Measurements from ENCODE around the gene SPAM1. TPM values are rescaled to one million over a fixed set of nuclear protein-coding genes. Genes with fewer than 3 reads are reported as not detected.

SPAM1 gene, protein sequence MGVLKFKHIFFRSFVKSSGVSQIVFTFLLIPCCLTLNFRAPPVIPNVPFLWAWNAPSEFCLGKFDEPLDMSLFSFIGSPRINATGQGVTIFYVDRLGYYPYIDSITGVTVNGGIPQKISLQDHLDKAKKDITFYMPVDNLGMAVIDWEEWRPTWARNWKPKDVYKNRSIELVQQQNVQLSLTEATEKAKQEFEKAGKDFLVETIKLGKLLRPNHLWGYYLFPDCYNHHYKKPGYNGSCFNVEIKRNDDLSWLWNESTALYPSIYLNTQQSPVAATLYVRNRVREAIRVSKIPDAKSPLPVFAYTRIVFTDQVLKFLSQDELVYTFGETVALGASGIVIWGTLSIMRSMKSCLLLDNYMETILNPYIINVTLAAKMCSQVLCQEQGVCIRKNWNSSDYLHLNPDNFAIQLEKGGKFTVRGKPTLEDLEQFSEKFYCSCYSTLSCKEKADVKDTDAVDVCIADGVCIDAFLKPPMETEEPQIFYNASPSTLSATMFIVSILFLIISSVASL
- polyA plus RNA-seq (2011; rRNA removed): not detected in 2 replicates
- polyA plus RNA-seq (2012; cell fraction: cytosol; rRNA removed): not detected in 2 replicates
- not detected in 2 replicates for polyA plus RNA-seq (2012; cell fraction: nucleus; rRNA removed)
- polyA plus RNA-seq (2017; fragmentation: RNase III; extraction: RNeasy Plus Mini Kit Qiagen cat#74134 plus additional on column Dnase treatment): not detected in 3 replicates
- not detected in 2 replicates for polyA minus RNA-seq (2011; rRNA and poly(A)+ RNA removed)

GRCh38 chr7:123924941-123925340 lies at the start of gene SPAM1:
TSS of gene SPAM1 (plus strand) at chr7:123925241. CDS start at chr7:123953571, 28,330 bp downstream.
- POLR2A ChIA-PET: no interaction called here
- Histone ChIP-seq H3K9me3 (no peaks in the 10 kb centered on the region), H3K4me1 (no peaks in the 10 kb centered on the region), H3K27ac (no peak within 1 kb of the TSS), H3K4me3 (no peak within 1 kb of the TSS), H3K4me2 (no peak within 1 kb of the TSS)
- TF ChIP-seq, protein P1, sequence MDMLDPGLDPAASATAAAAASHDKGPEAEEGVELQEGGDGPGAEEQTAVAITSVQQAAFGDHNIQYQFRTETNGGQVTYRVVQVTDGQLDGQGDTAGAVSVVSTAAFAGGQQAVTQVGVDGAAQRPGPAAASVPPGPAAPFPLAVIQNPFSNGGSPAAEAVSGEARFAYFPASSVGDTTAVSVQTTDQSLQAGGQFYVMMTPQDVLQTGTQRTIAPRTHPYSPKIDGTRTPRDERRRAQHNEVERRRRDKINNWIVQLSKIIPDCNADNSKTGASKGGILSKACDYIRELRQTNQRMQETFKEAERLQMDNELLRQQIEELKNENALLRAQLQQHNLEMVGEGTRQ (IDR thresholded peaks at IDR 0.05): no peak
- no peak for TF ChIP-seq PHF8 (IDR thresholded peaks at IDR 0.05; ENCODE audit: borderline replicate concordance, low read depth)
- no peak for TF ChIP-seq SREBF2 (IDR thresholded peaks at IDR 0.05)
- TF ChIP-seq, protein P2, sequence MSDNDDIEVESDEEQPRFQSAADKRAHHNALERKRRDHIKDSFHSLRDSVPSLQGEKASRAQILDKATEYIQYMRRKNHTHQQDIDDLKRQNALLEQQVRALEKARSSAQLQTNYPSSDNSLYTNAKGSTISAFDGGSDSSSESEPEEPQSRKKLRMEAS (IDR thresholded peaks at IDR 0.05): no peak
- TF ChIP-seq ZSCAN20 (CRISPR knock-in tag; IDR thresholded peaks at IDR 0.05): no peak
- no peak for TF ChIP-seq BHLHE40 (IDR thresholded peaks at IDR 0.05; ENCODE audit: low read depth, low read length)
- no peak for TF ChIP-seq RCOR1 (IDR thresholded peaks at IDR 0.05; ENCODE audit: low read depth, low read length)
- TF ChIP-seq NR3C1 (IDR thresholded peaks at IDR 0.05): no peak
- no peak for FAIRE-seq
- CTCF ChIA-PET: no interaction called here
- no peak for DNase-seq (ENCODE audit: low read depth in 1 of 2, low spot score in 1 of 2)
- no peak for ATAC-seq

GRCh38 chr7:123876557-123877256 lies 48.3 kb upstream of the SPAM1 start:
- DNase-seq (ENCODE audit: low read depth in 1 of 2, low spot score in 1 of 2) (no peak), ATAC-seq (no peak), FAIRE-seq (no peak)
- H3K27ac ChIP-seq: no peak overlapping the region
- no peak for TF ChIP-seq PHF8 (IDR thresholded peaks at IDR 0.05; ENCODE audit: borderline replicate concordance, low read depth)
- TF ChIP-seq EP300 (IDR thresholded peaks at IDR 0.05): no peak
- no peak for TF ChIP-seq MAFK (IDR thresholded peaks at IDR 0.05; ENCODE audit: partially characterized antibody)
- no peak for TF ChIP-seq ZFP36 (IDR thresholded peaks at IDR 0.05; ENCODE audit: borderline replicate concordance, partially characterized antibody)
- TF ChIP-seq FOSB (CRISPR knock-in tag; IDR thresholded peaks at IDR 0.05): no peak
- POLR2A ChIA-PET: no interaction called here
- no peak overlapping the region for H3K4me2 ChIP-seq
- CTCF ChIA-PET: interaction anchor here (0.9 to 2.7 kb wide), 5 partner anchors 10 to 296 kb away, joined by 3 to 12 read pairs (median 5); no protein-coding TSS in a partner anchor
- WGBS (ENCODE audit: missing lambda C conversion rate): 53% methylated on average over 7 of the region's 7 CpGs
- no peaks in the 10 kb centered on the region for H3K9me3 ChIP-seq
- no peak overlapping the region for H3K4me3 ChIP-seq
- H3K4me1 ChIP-seq: no peaks in the 10 kb centered on the region

- Histone ChIP-seq H3K4me1 (no peaks in the 10 kb centered on the region), H3K4me3 (no peak overlapping the region), H3K4me2 (no peak overlapping the region), H3K9me3 (no peaks in the 10 kb centered on the region), H3K27ac (no peak overlapping the region)
- ChIA-PET CTCF (interaction anchor here (1.2 to 1.6 kb wide), 3 partner anchors 11 to 82 kb away, joined by 3 to 4 read pairs (median 4); no protein-coding TSS in a partner anchor), POLR2A (no interaction called here)
- FAIRE-seq: no peak
- DNase-seq (ENCODE audit: low read depth in 1 of 2, low spot score in 1 of 2): no peak
- no peak for TF ChIP-seq JUNB (IDR thresholded peaks at IDR 0.05)
- WGBS (ENCODE audit: missing lambda C conversion rate): 65% methylated on average over 4 of the region's 4 CpGs
- ATAC-seq: no peak
Observed at GRCh38 chr7:123879628-123880027, 45.4 kb upstream of the SPAM1 start.

- H3K4me3 ChIP-seq: no peak overlapping the region
- POLR2A ChIA-PET: no interaction called here
- DNase-seq (ENCODE audit: low read depth in 1 of 2, low spot score in 1 of 2): no peak
- CTCF ChIA-PET: interaction anchor here (1.6 to 2.4 kb wide), 2 partner anchors 9 to 300 kb away, joined by 4 to 13 read pairs; no protein-coding TSS in a partner anchor
- H3K27ac ChIP-seq: no peak overlapping the region
- H3K4me1 ChIP-seq: no peaks in the 10 kb centered on the region
- no peak overlapping the region for H3K4me2 ChIP-seq
- peak; percentile 49 for FAIRE-seq
- H3K9me3 ChIP-seq: no peaks in the 10 kb centered on the region
- WGBS (ENCODE audit: missing lambda C conversion rate): 40% methylated on average over 2 of the region's 2 CpGs
- no peak for ATAC-seq
- TF ChIP-seq, protein P3, sequence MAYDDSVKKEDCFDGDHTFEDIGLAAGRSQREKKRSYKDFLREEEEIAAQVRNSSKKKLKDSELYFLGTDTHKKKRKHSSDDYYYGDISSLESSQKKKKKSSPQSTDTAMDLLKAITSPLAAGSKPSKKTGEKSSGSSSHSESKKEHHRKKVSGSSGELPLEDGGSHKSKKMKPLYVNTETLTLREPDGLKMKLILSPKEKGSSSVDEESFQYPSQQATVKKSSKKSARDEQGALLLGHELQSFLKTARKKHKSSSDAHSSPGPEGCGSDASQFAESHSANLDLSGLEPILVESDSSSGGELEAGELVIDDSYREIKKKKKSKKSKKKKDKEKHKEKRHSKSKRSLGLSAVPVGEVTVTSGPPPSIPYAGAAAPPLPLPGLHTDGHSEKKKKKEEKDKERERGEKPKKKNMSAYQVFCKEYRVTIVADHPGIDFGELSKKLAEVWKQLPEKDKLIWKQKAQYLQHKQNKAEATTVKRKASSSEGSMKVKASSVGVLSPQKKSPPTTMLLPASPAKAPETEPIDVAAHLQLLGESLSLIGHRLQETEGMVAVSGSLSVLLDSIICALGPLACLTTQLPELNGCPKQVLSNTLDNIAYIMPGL (CRISPR knock-in tag; IDR thresholded peaks at IDR 0.05; ENCODE audit: borderline replicate concordance): no peak
- no peak for TF ChIP-seq FOXS1 (CRISPR knock-in tag; IDR thresholded peaks at IDR 0.05)
- TF ChIP-seq BHLHE40 (IDR thresholded peaks at IDR 0.05; ENCODE audit: low read depth, low read length): no peak
- TF ChIP-seq RAD21 (conservative IDR thresholded peaks at IDR 0.05 in 1 of 2, IDR thresholded peaks at IDR 0.05 in 1 of 2): no peak
- TF ChIP-seq, protein P4, sequence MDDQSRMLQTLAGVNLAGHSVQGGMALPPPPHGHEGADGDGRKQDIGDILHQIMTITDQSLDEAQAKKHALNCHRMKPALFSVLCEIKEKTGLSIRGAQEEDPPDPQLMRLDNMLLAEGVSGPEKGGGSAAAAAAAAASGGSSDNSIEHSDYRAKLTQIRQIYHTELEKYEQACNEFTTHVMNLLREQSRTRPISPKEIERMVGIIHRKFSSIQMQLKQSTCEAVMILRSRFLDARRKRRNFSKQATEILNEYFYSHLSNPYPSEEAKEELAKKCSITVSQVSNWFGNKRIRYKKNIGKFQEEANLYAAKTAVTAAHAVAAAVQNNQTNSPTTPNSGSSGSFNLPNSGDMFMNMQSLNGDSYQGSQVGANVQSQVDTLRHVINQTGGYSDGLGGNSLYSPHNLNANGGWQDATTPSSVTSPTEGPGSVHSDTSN (IDR thresholded peaks at IDR 0.05): no peak
- TF ChIP-seq FOSB (CRISPR knock-in tag; IDR thresholded peaks at IDR 0.05): no peak
- TF ChIP-seq HOXA7 (CRISPR knock-in tag; IDR thresholded peaks at IDR 0.05): no peak
- TF ChIP-seq FOSL2 (IDR thresholded peaks at IDR 0.05): no peak
- no peak for TF ChIP-seq FOSL2 (CRISPR knock-in tag; IDR thresholded peaks at IDR 0.05)
- TF ChIP-seq RARB (CRISPR knock-in tag; IDR thresholded peaks at IDR 0.05): no peak
- no peak for TF ChIP-seq EHMT2 (IDR thresholded peaks at IDR 0.05; ENCODE audit: low read depth)
- no peak for TF ChIP-seq PHF8 (IDR thresholded peaks at IDR 0.05; ENCODE audit: borderline replicate concordance, low read depth)
- no peak for TF ChIP-seq ZNF302 (CRISPR knock-in tag; IDR thresholded peaks at IDR 0.05)
Observed at GRCh38 chr7:123881300-123881699, 43.7 kb upstream of the SPAM1 start.

All from A549 (cell line).